Gastrocnemius medialis (tissue), 4 donors: ENCODE measurements around the gene UGGT2. TPM values are rescaled to one million over a fixed set of nuclear protein-coding genes. Genes with fewer than 3 reads are reported as not detected.

Experiments used
- ATAC-seq, 2 donors: fragments of 150-250 bp; one replicate each; pipeline ENCODE4 v1.9.1; 2016
- DNase-seq, 2 donors: peaks; one replicate each; pipeline ENCODE4 v3.0.0-alpha.2; 2019
- H3K27ac ChIP-seq, 4 donors: fragments of 200-600 bp; sonication (generic); 1 replicate in 1 of 4; 2 replicates in 3 of 4; pipeline ENCODE4 v1.5.1; 2016 to 2018; ENCODE audit warnings: mild to moderate bottlenecking in 2 of 4, moderate library complexity in 1 of 4
- H3K27me3 ChIP-seq, 3 donors: fragments of 200-600 bp; sonication (generic) in 2 of 3; 1 replicate in 1 of 3; 2 replicates in 2 of 3; pipeline versions ENCODE4 v1.5.1 to v1.6.0; 2016 to 2019; ENCODE audit warnings: mild to moderate bottlenecking in 1 of 3, moderate library complexity in 1 of 3
- H3K36me3 ChIP-seq, 2 donors: fragments of 200-600 bp; sonication (generic) in 1 of 2; one replicate each; pipeline ENCODE4 v1.5.1; 2017 to 2018
- H3K4me1 ChIP-seq, 2 donors: fragments of 200-600 bp; sonication (generic) in 1 of 2; one replicate each; pipeline ENCODE4 v1.5.1; 2016 to 2017; ENCODE audit warnings: mild to moderate bottlenecking in 2 of 2
- H3K4me3 ChIP-seq, 4 donors: fragments of 200-600 bp; sonication (generic) in 3 of 4; 1 replicate in 1 of 4; 2 replicates in 3 of 4; pipeline ENCODE4 v1.5.1; 2016 to 2019; ENCODE audit warnings: mild to moderate bottlenecking in 2 of 4
- H3K9me3 ChIP-seq, 3 donors: fragments of 200-600 bp; sonication (generic) in 2 of 3; 1 replicate in 1 of 3; 2 replicates in 2 of 3; pipeline ENCODE4 v1.5.1; 2016 to 2019
- POLR2A ChIP-seq, 2 donors: fragments of 450-650 bp; IDR thresholded peaks; one replicate each; pipeline ENCODE4 v1.6.1; 2017; ENCODE audit warnings: antibody characterized with exemption in 2 of 2, mild to moderate bottlenecking in 2 of 2, moderate library complexity in 2 of 2
- in situ Hi-C, 4 donors: fragments of 200-750 bp; cut with MboI; loops; one replicate each; pipeline versions ENCODE4 v1.15.0 to v1.8.0; 2017; ENCODE audit warnings: low sequenced_read_pairs in 4 of 4
- intact Hi-C: fragments of 100-400 bp; cut with DNase I; formaldehyde crosslinking; loops from one replicate; pipeline ENCODE4 v1.15.1; 2023; ENCODE audit warnings: low total_unique reads
- total RNA-seq, 4 donors: library from RNA; depleted of rRNA; stranded (reverse); fragments of >200 nt; gene quantifications; one replicate each; pipeline versions ENCODE4 v1.1.0 to v1.2.3, GENCODE V29; 2016
- TF ChIP-seq, protein P1 (sequence below), 5 experiments: fragments of 450-650 bp in 3 of 5; fragments of 200-600 bp in 2 of 5; sonication (generic) in 2 of 5; IDR thresholded peaks in 4 of 5; conservative IDR thresholded peaks in 1 of 5; 1 replicate in 4 of 5; 2 replicates in 1 of 5; pipeline ENCODE4 v1.5.1; 2016 to 2019; ENCODE audit warnings: antibody characterized with exemption in 5 of 5, mild to moderate bottlenecking in 3 of 5, moderate library complexity in 3 of 5

UGGT2 gene
- total RNA-seq, 4 donors from 2014 or later, result 4.0 to 10.6 (median 6.8) TPM

DNA sequence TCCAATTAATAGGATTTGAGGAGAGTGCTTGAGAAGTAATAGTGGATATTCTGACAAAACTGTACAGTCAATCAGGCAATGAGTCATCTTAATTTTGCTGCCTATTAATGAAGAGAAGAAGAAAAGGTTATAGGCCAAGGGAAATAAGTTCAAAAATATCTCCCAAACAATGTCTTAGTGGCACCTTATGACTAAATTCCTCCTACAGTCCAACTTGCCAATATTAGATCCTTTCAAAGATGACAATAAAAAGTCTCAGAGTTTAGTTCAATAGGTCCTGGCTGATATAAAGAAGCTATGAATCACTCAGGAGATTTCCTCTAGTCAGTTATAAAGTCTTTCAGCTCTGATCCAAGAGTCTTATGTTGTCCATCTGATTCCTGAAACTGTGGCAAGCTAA, 27.9 kb downstream of the UGGT2 start:
- H3K4me1 ChIP-seq, result no peaks in the 10 kb centered on the region
- no peaks in the 10 kb centered on the region for H3K9me3 ChIP-seq
- peaks cover 0 to 4% of the 10 kb centered on the region in 2 donors for H3K36me3 ChIP-seq
- no peak for ATAC-seq
- TF ChIP-seq POLR2A (IDR thresholded peaks at IDR 0.05), result no peak
- TF ChIP-seq, protein P1, sequence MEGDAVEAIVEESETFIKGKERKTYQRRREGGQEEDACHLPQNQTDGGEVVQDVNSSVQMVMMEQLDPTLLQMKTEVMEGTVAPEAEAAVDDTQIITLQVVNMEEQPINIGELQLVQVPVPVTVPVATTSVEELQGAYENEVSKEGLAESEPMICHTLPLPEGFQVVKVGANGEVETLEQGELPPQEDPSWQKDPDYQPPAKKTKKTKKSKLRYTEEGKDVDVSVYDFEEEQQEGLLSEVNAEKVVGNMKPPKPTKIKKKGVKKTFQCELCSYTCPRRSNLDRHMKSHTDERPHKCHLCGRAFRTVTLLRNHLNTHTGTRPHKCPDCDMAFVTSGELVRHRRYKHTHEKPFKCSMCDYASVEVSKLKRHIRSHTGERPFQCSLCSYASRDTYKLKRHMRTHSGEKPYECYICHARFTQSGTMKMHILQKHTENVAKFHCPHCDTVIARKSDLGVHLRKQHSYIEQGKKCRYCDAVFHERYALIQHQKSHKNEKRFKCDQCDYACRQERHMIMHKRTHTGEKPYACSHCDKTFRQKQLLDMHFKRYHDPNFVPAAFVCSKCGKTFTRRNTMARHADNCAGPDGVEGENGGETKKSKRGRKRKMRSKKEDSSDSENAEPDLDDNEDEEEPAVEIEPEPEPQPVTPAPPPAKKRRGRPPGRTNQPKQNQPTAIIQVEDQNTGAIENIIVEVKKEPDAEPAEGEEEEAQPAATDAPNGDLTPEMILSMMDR (IDR thresholded peaks at IDR 0.05 in 4 of 5, conservative IDR thresholded peaks at IDR 0.05 in 1 of 5), result no peak
- H3K27ac ChIP-seq, result no peak overlapping the region
- DNase-seq, result no peak
- intact Hi-C loops (no loop called here), in situ Hi-C loops (no loop called here)
- no peak overlapping the region for H3K4me3 ChIP-seq
- no peaks in the 10 kb centered on the region for H3K27me3 ChIP-seq

DNA sequence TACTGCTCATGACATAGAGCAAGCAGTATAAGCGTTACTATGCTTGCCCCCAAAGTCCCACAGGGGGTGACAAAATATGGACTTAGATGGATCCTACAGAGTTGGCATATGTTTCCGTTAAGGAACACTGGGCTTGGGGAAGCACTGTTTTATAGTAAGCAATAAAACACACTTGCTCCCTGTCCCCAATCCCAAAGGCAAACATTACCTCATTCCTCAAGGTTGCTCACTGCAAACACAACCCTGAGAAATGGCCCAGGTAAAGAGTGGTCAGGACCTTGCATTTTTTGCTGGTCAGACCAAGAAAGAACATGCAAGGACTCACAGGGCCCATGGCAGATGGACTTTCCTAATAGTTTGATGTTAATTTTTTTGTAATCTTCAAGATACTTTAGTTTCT, 32.3 kb downstream of the UGGT2 start:
- in situ Hi-C loops (loop anchor here in 3 of 4 donors (5.0 to 25.0 kb wide), 3 partner anchors 791 to 941 kb away; no protein-coding TSS in a partner anchor), intact Hi-C loops (loop anchor here (1.0 to 5.0 kb wide), 4 partner anchors 212 to 1006 kb away; no protein-coding TSS in a partner anchor)
- no peak overlapping the region for H3K4me3 ChIP-seq
- no peak for ATAC-seq
- no peak overlapping the region for H3K27ac ChIP-seq
- peaks cover 0 to 8% of the 10 kb centered on the region in 2 donors for H3K36me3 ChIP-seq
- H3K27me3 ChIP-seq, result no peaks in the 10 kb centered on the region
- H3K4me1 ChIP-seq, result peaks cover 0 to 2% of the 10 kb centered on the region in 2 donors
- no peak for DNase-seq
- H3K9me3 ChIP-seq, result no peaks in the 10 kb centered on the region
- no peak for TF ChIP-seq POLR2A (IDR thresholded peaks at IDR 0.05)
- TF ChIP-seq, protein P1 (IDR thresholded peaks at IDR 0.05 in 4 of 5, conservative IDR thresholded peaks at IDR 0.05 in 1 of 5), result no peak

DNA sequence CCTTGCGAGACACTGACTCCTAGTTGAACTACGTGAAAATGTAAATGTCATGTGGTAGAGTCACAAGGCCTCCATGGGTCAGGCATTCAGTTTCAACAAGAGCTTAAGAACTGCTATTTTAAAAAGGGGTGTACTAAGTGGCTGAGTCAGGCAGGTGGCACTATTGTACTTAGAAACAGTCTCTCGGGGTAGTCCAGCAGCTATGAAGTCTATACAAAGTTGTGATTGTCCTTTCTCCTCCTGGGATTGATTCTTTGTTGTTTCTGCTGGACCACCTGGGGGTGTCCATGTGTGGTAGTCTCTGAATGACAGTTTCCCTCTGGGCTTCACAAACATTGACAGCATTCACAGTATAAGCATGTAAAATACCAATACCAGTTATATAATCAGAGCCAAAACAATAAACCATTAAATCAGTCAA, 33.0 kb downstream of the UGGT2 start:
- no peak overlapping the region for H3K27ac ChIP-seq
- H3K27me3 ChIP-seq, result no peaks in the 10 kb centered on the region
- H3K9me3 ChIP-seq, result no peaks in the 10 kb centered on the region
- DNase-seq, result peak in 1 of 2 donors; percentile 35
- intact Hi-C loops (loop anchor here (1.0 to 5.0 kb wide), 4 partner anchors 213 to 1007 kb away; no protein-coding TSS in a partner anchor), in situ Hi-C loops (loop anchor here in 3 of 4 donors (5.0 to 25.0 kb wide), 3 partner anchors 792 to 942 kb away; no protein-coding TSS in a partner anchor)
- H3K4me1 ChIP-seq, result peaks cover 0 to 2% of the 10 kb centered on the region in 2 donors
- no peak overlapping the region for H3K4me3 ChIP-seq
- peak; percentile 92 to 96 for ATAC-seq
- peaks cover 0 to 11% of the 10 kb centered on the region in 2 donors for H3K36me3 ChIP-seq
- TF ChIP-seq, protein P1 (IDR thresholded peaks at IDR 0.05 in 4 of 5, conservative IDR thresholded peaks at IDR 0.05 in 1 of 5), result peak; percentile 42 to 63 (median 56)
- no peak for TF ChIP-seq POLR2A (IDR thresholded peaks at IDR 0.05)

DNA sequence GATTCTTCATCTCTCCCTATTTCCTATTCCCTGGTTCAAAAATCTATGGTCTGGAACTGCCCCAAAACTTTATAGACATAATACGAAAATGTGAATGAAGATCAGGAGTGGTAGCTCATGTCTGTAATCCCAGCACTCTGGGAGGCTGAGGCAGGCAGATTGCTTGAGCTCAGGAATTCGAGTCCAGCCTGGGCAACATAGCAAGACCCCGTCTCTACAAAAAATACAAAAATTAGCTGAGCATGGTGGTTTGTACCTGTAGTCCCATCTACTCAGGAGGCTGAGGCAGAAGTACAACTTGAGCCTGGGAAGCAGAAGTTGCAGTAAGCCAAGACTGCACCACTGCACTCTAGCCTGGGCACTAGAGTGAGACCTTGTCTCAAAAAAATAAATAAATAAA, 35.1 kb downstream of the UGGT2 start:
- no peak for ATAC-seq
- H3K4me3 ChIP-seq, result no peak overlapping the region
- peaks cover 0 to 11% of the 10 kb centered on the region in 2 donors for H3K36me3 ChIP-seq
- in situ Hi-C loops, result loop anchor here in 2 of 4 donors (25.0 kb wide), 2 partner anchors 794 to 944 kb away; no protein-coding TSS in a partner anchor
- no peak for DNase-seq
- no peak overlapping the region for H3K27ac ChIP-seq
- H3K9me3 ChIP-seq, result no peaks in the 10 kb centered on the region
- H3K4me1 ChIP-seq, result peaks cover 0 to 2% of the 10 kb centered on the region in 2 donors
- intact Hi-C loops, result no loop called here
- TF ChIP-seq, protein P1 (IDR thresholded peaks at IDR 0.05 in 4 of 5, conservative IDR thresholded peaks at IDR 0.05 in 1 of 5), result no peak
- TF ChIP-seq POLR2A (IDR thresholded peaks at IDR 0.05), result no peak
- H3K27me3 ChIP-seq, result no peaks in the 10 kb centered on the region
